Activated T-helper 2 cell treated with anti-CD3 and anti-CD28 coated beads, Interferon-gamma antibody, Interleukin-2, Interleukin-4, amounts not matched to agents 10 μg/mL and 5 μg/mL and 100 μg/mL, durations not matched to agents 14 hours and 24 hours and 36 hours (primary cell): ENCODE results near the gene CD4. TPM values are rescaled to one million over a fixed set of nuclear protein-coding genes. Genes with fewer than 3 reads are reported as not detected.

Source experiments
- DNase-seq: peaks from one replicate; pipeline ENCODE4 v3.0.0; 2021; ENCODE audit warnings: low spot score
- H3K27ac Mint-ChIP-seq: one replicate; pipeline ENCODE4 v1.8.0; 2021; ENCODE audit warnings: mixed read lengths
- H3K27me3 Mint-ChIP-seq: one replicate; pipeline ENCODE4 v1.8.0; 2021; ENCODE audit warnings: low read depth, mixed read lengths
- H3K36me3 Mint-ChIP-seq: one replicate; pipeline ENCODE4 v1.8.0; 2021; ENCODE audit warnings: low read depth, mixed read lengths
- H3K4me1 Mint-ChIP-seq: one replicate; pipeline ENCODE4 v1.8.0; 2021; ENCODE audit warnings: low read depth, mixed read lengths
- H3K4me3 Mint-ChIP-seq: one replicate; pipeline ENCODE4 v1.8.0; 2021; ENCODE audit warnings: low read depth, mild to moderate bottlenecking, moderate library complexity, mixed read lengths
- H3K9me3 Mint-ChIP-seq: one replicate; pipeline ENCODE4 v1.8.0; 2021; ENCODE audit warnings: mixed read lengths
- intact Hi-C: fragments of 100-400 bp; cut with micrococcal nuclease; formaldehyde crosslinking; loops from one replicate; pipeline ENCODE4 v1.15.1; 2023
- total RNA-seq: library from RNA; stranded (reverse); gene quantifications from 2 replicates; pipeline ENCODE4 v1.2.3, GENCODE V29; 2022

The CD4 gene
- total RNA-seq, 1 donor from 2014 or later = 368 TPM

GRCh38 chr12:6767353-6768319 is 21.7 kb upstream of the CD4 start:
- Mint-ChIP-seq H3K36me3 (peaks cover 43% of the 10 kb centered on the region), H3K4me1 (peaks cover 53% of the 10 kb centered on the region), H3K27me3 (peaks cover 11% of the 10 kb centered on the region), H3K9me3 (no peaks in the 10 kb centered on the region), H3K27ac (peak overlapping the region; percentile 78), H3K4me3 (peak overlapping the region; percentile 86)
- no peak for DNase-seq
- intact Hi-C loops = loop anchor here (5.0 kb wide), 1 partner anchor 60 kb away; the partner anchor contains the start of gene P3H3

GRCh38 chr12:6768437-6768914 is 20.9 kb upstream of the CD4 start:
- Mint-ChIP-seq H3K27ac (no peak overlapping the region), H3K36me3 (peaks cover 47% of the 10 kb centered on the region), H3K4me3 (peak overlapping the region; percentile 86), H3K9me3 (no peaks in the 10 kb centered on the region), H3K4me1 (peaks cover 55% of the 10 kb centered on the region), H3K27me3 (peaks cover 9% of the 10 kb centered on the region)
- DNase-seq = no peak
- intact Hi-C loops = loop anchor here (5.0 kb wide), 1 partner anchor 59 kb away; the partner anchor contains the start of gene P3H3

- Mint-ChIP-seq H3K4me1 (peaks cover 54% of the 10 kb centered on the region), H3K27me3 (peaks cover 9% of the 10 kb centered on the region), H3K27ac (no peak overlapping the region), H3K9me3 (no peaks in the 10 kb centered on the region), H3K36me3 (peaks cover 48% of the 10 kb centered on the region), H3K4me3 (peak overlapping the region; percentile 86)
- intact Hi-C loops = loop anchor here (5.0 kb wide), 1 partner anchor 58 kb away; the partner anchor contains the start of gene P3H3
- no peak for DNase-seq
Measured at GRCh38 chr12:6768990-6769389, 20.3 kb upstream of the CD4 start.

GRCh38 chr12:6769666-6770065 is 19.7 kb upstream of the CD4 start:
- Mint-ChIP-seq H3K27me3 (peaks cover 6% of the 10 kb centered on the region), H3K36me3 (peaks cover 55% of the 10 kb centered on the region), H3K4me3 (no peak overlapping the region), H3K27ac (no peak overlapping the region), H3K9me3 (no peaks in the 10 kb centered on the region), H3K4me1 (peaks cover 53% of the 10 kb centered on the region)
- intact Hi-C loops = loop anchor here (5.0 kb wide), 2 partner anchors 47 to 58 kb away; partner anchors contain the start of genes COPS7A and P3H3
- no peak for DNase-seq

GRCh38 chr12:6770094-6770493 is 19.2 kb upstream of the CD4 start:
- H3K27me3 Mint-ChIP-seq = peaks cover 4% of the 10 kb centered on the region
- peaks cover 59% of the 10 kb centered on the region for H3K36me3 Mint-ChIP-seq
- H3K27ac Mint-ChIP-seq = no peak overlapping the region
- DNase-seq = no peak
- peaks cover 55% of the 10 kb centered on the region for H3K4me1 Mint-ChIP-seq
- intact Hi-C loops = loop anchor here (5.0 kb wide), 1 partner anchor 48 kb away; the partner anchor contains the start of gene COPS7A
- no peak overlapping the region for H3K4me3 Mint-ChIP-seq
- H3K9me3 Mint-ChIP-seq = no peaks in the 10 kb centered on the region

- peak overlapping the region; percentile 41 for H3K4me3 Mint-ChIP-seq
- no peaks in the 10 kb centered on the region for H3K9me3 Mint-ChIP-seq
- H3K36me3 Mint-ChIP-seq = peaks cover 64% of the 10 kb centered on the region
- H3K4me1 Mint-ChIP-seq = peaks cover 55% of the 10 kb centered on the region
- H3K27ac Mint-ChIP-seq = peak overlapping the region; percentile 90
- intact Hi-C loops = loop anchor here (5.0 kb wide), 1 partner anchor 48 kb away; the partner anchor contains the start of gene COPS7A
- no peak for DNase-seq
- H3K27me3 Mint-ChIP-seq = no peaks in the 10 kb centered on the region
Measured at GRCh38 chr12:6770600-6770999, 18.7 kb upstream of the CD4 start.

GRCh38 chr12:6771091-6771495 is 18.2 kb upstream of the CD4 start:
- intact Hi-C loops = loop anchor here (5.0 kb wide), 1 partner anchor 49 kb away; the partner anchor contains the start of gene COPS7A
- Mint-ChIP-seq H3K4me3 (peak overlapping the region; percentile 81), H3K27ac (peak overlapping the region; percentile 90), H3K9me3 (no peaks in the 10 kb centered on the region), H3K4me1 (peaks cover 57% of the 10 kb centered on the region), H3K27me3 (no peaks in the 10 kb centered on the region), H3K36me3 (peaks cover 69% of the 10 kb centered on the region)
- no peak for DNase-seq

- Mint-ChIP-seq H3K4me3 (peak overlapping the region; percentile 81), H3K36me3 (peaks cover 75% of the 10 kb centered on the region), H3K4me1 (peaks cover 63% of the 10 kb centered on the region), H3K27me3 (no peaks in the 10 kb centered on the region), H3K27ac (peak overlapping the region; percentile 90), H3K9me3 (no peaks in the 10 kb centered on the region)
- intact Hi-C loops = loop anchor here (1.0 to 5.0 kb wide), 3 partner anchors 7 to 49 kb away; partner anchors contain the start of gene COPS7A
- DNase-seq = no peak
Measured at GRCh38 chr12:6771509-6772330, 17.6 kb upstream of the CD4 start.

- Mint-ChIP-seq H3K27ac (peak within 1 kb of the TSS; percentile 90), H3K27me3 (no peaks in the 10 kb centered on the region), H3K36me3 (peaks cover 80% of the 10 kb centered on the region), H3K4me1 (peaks cover 66% of the 10 kb centered on the region), H3K4me3 (peak within 1 kb of the TSS; percentile 81), H3K9me3 (no peaks in the 10 kb centered on the region)
- no peak for DNase-seq
- intact Hi-C loops = loop anchor here (1.0 to 5.0 kb wide), 3 partner anchors 8 to 50 kb away; partner anchors contain the start of gene COPS7A
Measured at GRCh38 chr12:6772331-6772695, 17.0 kb upstream of the CD4 start, which contains the start of gene LAG3. Gene LAG3, plus strand, starts transcription at chr12:6772520. Its CDS starts 333 bp downstream, at chr12:6772853.

- H3K9me3 Mint-ChIP-seq = no peaks in the 10 kb centered on the region
- intact Hi-C loops = loop anchor here (1.0 to 5.0 kb wide), 3 partner anchors 7 to 51 kb away; partner anchors contain the start of gene COPS7A
- peak overlapping the region; percentile 81 for H3K4me3 Mint-ChIP-seq
- no peaks in the 10 kb centered on the region for H3K27me3 Mint-ChIP-seq
- peak overlapping the region; percentile 90 for H3K27ac Mint-ChIP-seq
- peaks cover 66% of the 10 kb centered on the region for H3K4me1 Mint-ChIP-seq
- H3K36me3 Mint-ChIP-seq = peaks cover 82% of the 10 kb centered on the region
- no peak for DNase-seq
Measured at GRCh38 chr12:6772726-6773589, 16.4 kb upstream of the CD4 start.

- intact Hi-C loops = loop anchor here (5.0 kb wide), 1 partner anchor 51 kb away; the partner anchor contains the start of gene COPS7A
- peaks cover 67% of the 10 kb centered on the region for H3K4me1 Mint-ChIP-seq
- peaks cover 83% of the 10 kb centered on the region for H3K36me3 Mint-ChIP-seq
- no peak for DNase-seq
- peak overlapping the region; percentile 67 for H3K27ac Mint-ChIP-seq
- H3K9me3 Mint-ChIP-seq = no peaks in the 10 kb centered on the region
- peak overlapping the region; percentile 81 for H3K4me3 Mint-ChIP-seq
- H3K27me3 Mint-ChIP-seq = no peaks in the 10 kb centered on the region
Measured at GRCh38 chr12:6773590-6774351, 15.6 kb upstream of the CD4 start.
